Caco-2 (cell line): ENCODE results near the gene DNAAF5. TPM values are rescaled to one million over a fixed set of nuclear protein-coding genes. Genes with fewer than 3 reads are reported as not detected.

Experiments used
- BruUV-seq: library from RNA; stranded (reverse); fragments of 400-500 nt; replicated peaks from 2 replicates; lab custom pipeline; 2021; lab: Mats Ljungman, UMichigan
- CTCF ChIA-PET: fragments of 300-600 bp; sonication (Branson Sonifier 250); formaldehyde crosslinking; loops from one replicate; lab custom pipeline; 2022; ENCODE audit warnings: antibody characterized with exemption; lab: Charles Lee
- POLR2A ChIA-PET: fragments of 300-600 bp; sonication (Branson Sonifier 250); formaldehyde crosslinking; loops from one replicate; lab custom pipeline; 2022; ENCODE audit warnings: antibody characterized with exemption; lab: Charles Lee
- DNase-seq, 2 experiments: peaks; one replicate each; pipeline versions ENCODE4 v3.0.0 to v3.0.0-alpha.2; 2020 to 2022
- H3K27me3 ChIP-seq: replicated peaks from 2 replicates; pipeline ENCODE4 v1.6.0; 2011; ENCODE audit warnings: low read length; ENCODE audit not compliant: control insufficient read depth, insufficient read depth
- H3K36me3 ChIP-seq: 2 replicates; pipeline ENCODE4 v1.5.1; 2011; ENCODE audit warnings: low read length; ENCODE audit not compliant: control insufficient read depth, insufficient read depth
- H3K4me1 ChIP-seq: fragments of 250-450 bp; sonication (Bioruptor Pico); 2 replicates; pipeline ENCODE4 v1.5.1; 2020; ENCODE audit warnings: mild to moderate bottlenecking
- H3K4me3 ChIP-seq: 2 replicates; pipeline ENCODE4 v1.5.1; 2011; ENCODE audit warnings: low read depth, mild to moderate bottlenecking, control low read depth, low read length
- H3K9me3 ChIP-seq: fragments of 250-450 bp; sonication (Bioruptor Pico); 2 replicates; pipeline ENCODE4 v1.5.1; 2020; ENCODE audit warnings: mild to moderate bottlenecking, moderate library complexity
- H3K27ac Mint-ChIP-seq: one replicate; pipeline ENCODE4 v1.8.0; 2022; ENCODE audit warnings: mixed read lengths; ENCODE audit not compliant: unreplicated experiment
- H3K27me3 Mint-ChIP-seq: one replicate; pipeline ENCODE4 v1.8.0; 2022; ENCODE audit warnings: mixed read lengths; ENCODE audit not compliant: insufficient read depth, unreplicated experiment
- H3K36me3 Mint-ChIP-seq: one replicate; pipeline ENCODE4 v1.8.0; 2022; ENCODE audit warnings: mild to moderate bottlenecking, mixed read lengths; ENCODE audit not compliant: insufficient read depth, unreplicated experiment
- H3K4me1 Mint-ChIP-seq: one replicate; pipeline ENCODE4 v1.8.0; 2022; ENCODE audit warnings: low read depth, mixed read lengths; ENCODE audit not compliant: unreplicated experiment
- H3K4me3 Mint-ChIP-seq: one replicate; pipeline ENCODE4 v1.8.0; 2022; ENCODE audit warnings: mild to moderate bottlenecking, moderate library complexity, mixed read lengths; ENCODE audit not compliant: unreplicated experiment
- H3K9me3 Mint-ChIP-seq: one replicate; pipeline ENCODE4 v1.8.0; 2022; ENCODE audit warnings: mixed read lengths; ENCODE audit not compliant: unreplicated experiment
- intact Hi-C: fragments of 100-400 bp; cut with micrococcal nuclease; formaldehyde crosslinking; loops from one replicate; pipeline ENCODE4 v1.10.0; 2022; ENCODE audit not compliant: unreplicated experiment
- total RNA-seq: library from RNA; stranded (reverse); gene quantifications from 2 replicates; pipeline ENCODE4 v1.2.3, GENCODE V29; 2022
- TF ChIP-seq, protein P1 (sequence below), 2 experiments: fragments of 200-600 bp in 1 of 2; IDR thresholded peaks; 1 replicate in 1 of 2; 2 replicates in 1 of 2; pipeline versions ENCODE4 v1.5.1 to v1.8.0; 2011 to 2022; ENCODE audit warnings: antibody characterized with exemption in 1 of 2, control low read depth in 1 of 2, inconsistent platforms in 1 of 2, low read depth in 1 of 2, low read length in 1 of 2, mild to moderate bottlenecking in 1 of 2, moderate library complexity in 1 of 2; ENCODE audit not compliant: insufficient read depth in 1 of 2, severe bottlenecking in 1 of 2, unreplicated experiment in 1 of 2

Gene DNAAF5
- total RNA-seq, 1 experiment from 2014 or later = 51.4 TPM

DNA sequence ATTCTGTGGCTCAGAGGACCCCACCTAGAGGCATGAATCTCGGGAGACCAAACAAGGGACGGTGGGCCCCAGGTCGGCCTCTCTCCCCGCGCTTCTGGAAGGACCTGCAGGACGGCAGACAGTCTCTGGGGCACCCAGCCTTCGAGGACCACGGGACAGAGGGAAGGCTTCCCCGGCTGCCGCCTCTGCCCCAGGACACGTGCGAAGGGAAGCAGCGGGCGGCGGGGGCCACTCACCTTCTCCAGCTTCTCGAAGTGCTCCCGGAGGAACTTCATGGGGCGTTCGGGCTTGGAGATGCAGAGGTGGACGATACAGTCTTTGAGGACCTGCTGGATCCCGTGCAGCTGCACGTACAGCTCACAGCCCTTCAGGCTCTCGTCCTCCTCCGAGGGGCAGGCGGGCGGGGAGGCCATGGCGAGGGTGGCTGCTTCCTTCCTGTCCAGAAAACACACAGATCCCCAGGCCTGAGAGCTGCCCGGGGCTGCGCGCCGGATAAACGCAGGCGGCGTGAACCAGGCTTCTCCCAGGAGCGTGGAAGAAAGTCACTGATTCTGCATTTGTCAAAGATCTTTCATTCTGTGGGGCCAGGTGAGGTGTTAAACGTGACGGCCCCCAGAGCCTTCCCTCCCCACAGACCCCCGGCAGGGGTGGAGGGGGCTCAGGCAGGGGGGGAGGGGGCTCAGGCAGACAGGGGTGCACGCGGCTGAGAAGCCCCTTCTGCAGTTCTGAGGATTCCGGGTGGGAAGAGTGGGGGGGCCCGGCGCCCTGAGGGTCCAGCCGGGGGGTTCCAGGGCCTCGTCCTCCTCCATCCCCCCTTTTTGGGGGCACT lies 15.2 kb upstream of the DNAAF5 start:
- H3K4me3 Mint-ChIP-seq = no peak overlapping the region

GRCh38 chr7:711922-712380 lies 14.5 kb upstream of the DNAAF5 start:
- CTCF ChIA-PET = no interaction called here
- Mint-ChIP-seq H3K36me3 (peaks cover 40% of the 10 kb centered on the region), H3K4me1 (peaks cover 7% of the 10 kb centered on the region), H3K4me3 (no peak overlapping the region), H3K9me3 (no peaks in the 10 kb centered on the region), H3K27me3 (no peaks in the 10 kb centered on the region), H3K27ac (no peak overlapping the region)
- intact Hi-C loops = no loop called here
- no TSS peak for BruUV-seq
- H3K9me3 ChIP-seq = no peaks in the 10 kb centered on the region
- H3K4me1 ChIP-seq = peaks cover 8% of the 10 kb centered on the region
- POLR2A ChIA-PET = no interaction called here
- TF ChIP-seq, protein P1, sequence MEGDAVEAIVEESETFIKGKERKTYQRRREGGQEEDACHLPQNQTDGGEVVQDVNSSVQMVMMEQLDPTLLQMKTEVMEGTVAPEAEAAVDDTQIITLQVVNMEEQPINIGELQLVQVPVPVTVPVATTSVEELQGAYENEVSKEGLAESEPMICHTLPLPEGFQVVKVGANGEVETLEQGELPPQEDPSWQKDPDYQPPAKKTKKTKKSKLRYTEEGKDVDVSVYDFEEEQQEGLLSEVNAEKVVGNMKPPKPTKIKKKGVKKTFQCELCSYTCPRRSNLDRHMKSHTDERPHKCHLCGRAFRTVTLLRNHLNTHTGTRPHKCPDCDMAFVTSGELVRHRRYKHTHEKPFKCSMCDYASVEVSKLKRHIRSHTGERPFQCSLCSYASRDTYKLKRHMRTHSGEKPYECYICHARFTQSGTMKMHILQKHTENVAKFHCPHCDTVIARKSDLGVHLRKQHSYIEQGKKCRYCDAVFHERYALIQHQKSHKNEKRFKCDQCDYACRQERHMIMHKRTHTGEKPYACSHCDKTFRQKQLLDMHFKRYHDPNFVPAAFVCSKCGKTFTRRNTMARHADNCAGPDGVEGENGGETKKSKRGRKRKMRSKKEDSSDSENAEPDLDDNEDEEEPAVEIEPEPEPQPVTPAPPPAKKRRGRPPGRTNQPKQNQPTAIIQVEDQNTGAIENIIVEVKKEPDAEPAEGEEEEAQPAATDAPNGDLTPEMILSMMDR (IDR thresholded peaks at IDR 0.05; ENCODE audit: insufficient read depth in 1 of 2, low read depth in 1 of 2, low read length in 1 of 2, severe bottlenecking in 1 of 2, unreplicated experiment in 1 of 2) = no peak
- peak in 1 of 2 experiments; percentile 7 for DNase-seq
- H3K27me3 ChIP-seq = no peaks in the 10 kb centered on the region
- no peak overlapping the region for H3K4me3 ChIP-seq
- H3K36me3 ChIP-seq = no peaks in the 10 kb centered on the region

More for the DNA sequence above, 15.2 kb upstream of the DNAAF5 start:
- TF ChIP-seq, protein P1 (IDR thresholded peaks at IDR 0.05; ENCODE audit: insufficient read depth in 1 of 2, low read depth in 1 of 2, low read length in 1 of 2, severe bottlenecking in 1 of 2, unreplicated experiment in 1 of 2) = no peak
- POLR2A ChIA-PET = no interaction called here
- H3K4me1 ChIP-seq = peaks cover 1% of the 10 kb centered on the region
- no peaks in the 10 kb centered on the region for H3K9me3 ChIP-seq
- H3K27me3 ChIP-seq = no peaks in the 10 kb centered on the region
- H3K4me3 ChIP-seq = no peak overlapping the region
- intact Hi-C loops = no loop called here
- H3K9me3 Mint-ChIP-seq = no peaks in the 10 kb centered on the region
- no peak overlapping the region for H3K27ac Mint-ChIP-seq
- DNase-seq = peak in 1 of 2 experiments; percentile 32
- H3K4me1 Mint-ChIP-seq = peaks cover 4% of the 10 kb centered on the region
- H3K27me3 Mint-ChIP-seq = no peaks in the 10 kb centered on the region
- no TSS peak for BruUV-seq
- CTCF ChIA-PET = no interaction called here
- peaks cover 37% of the 10 kb centered on the region for H3K36me3 Mint-ChIP-seq
- no peaks in the 10 kb centered on the region for H3K36me3 ChIP-seq

- no peak overlapping the region for H3K4me3 ChIP-seq
- peak in 1 of 2 experiments; percentile 30 for DNase-seq
- Mint-ChIP-seq H3K9me3 (no peaks in the 10 kb centered on the region), H3K27ac (no peak overlapping the region), H3K36me3 (peaks cover 40% of the 10 kb centered on the region), H3K4me3 (no peak overlapping the region), H3K4me1 (peaks cover 7% of the 10 kb centered on the region), H3K27me3 (no peaks in the 10 kb centered on the region)
- no peaks in the 10 kb centered on the region for H3K9me3 ChIP-seq
- H3K27me3 ChIP-seq = no peaks in the 10 kb centered on the region
- TF ChIP-seq, protein P1 (IDR thresholded peaks at IDR 0.05; ENCODE audit: insufficient read depth in 1 of 2, low read depth in 1 of 2, low read length in 1 of 2, severe bottlenecking in 1 of 2, unreplicated experiment in 1 of 2) = no peak
- BruUV-seq = no TSS peak
- H3K36me3 ChIP-seq = no peaks in the 10 kb centered on the region
- peaks cover 8% of the 10 kb centered on the region for H3K4me1 ChIP-seq
- intact Hi-C loops = no loop called here
- ChIA-PET CTCF (no interaction called here), POLR2A (no interaction called here)
Measured at GRCh38 chr7:712381-713138, 13.9 kb upstream of the DNAAF5 start.
